ENCODE data around the gene MYBPH.

DNA sequence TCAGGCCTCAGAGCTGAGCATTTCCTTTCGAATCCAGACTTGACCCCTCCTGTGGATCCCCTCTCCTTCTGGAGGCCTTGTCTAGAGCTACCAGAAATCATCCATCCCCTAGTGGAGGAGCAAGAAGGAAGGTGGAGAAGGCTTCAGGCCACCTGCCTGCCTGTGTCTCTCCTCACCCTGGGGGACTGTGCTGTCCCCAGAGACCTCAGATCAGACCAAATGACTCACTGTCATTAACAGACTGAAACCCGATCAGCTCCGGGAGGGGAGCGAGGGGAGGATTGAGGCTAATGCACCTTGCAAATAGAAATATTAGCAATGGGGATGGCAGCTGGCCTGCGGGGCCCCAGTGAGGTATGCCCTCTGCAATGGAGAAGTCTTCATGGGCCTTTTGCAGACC lies 2.1 kb downstream of the MYBPH start:
- TF ChIP-seq POLR2A (IDR thresholded peaks at IDR 0.05; ENCODE audit: low read depth, low read length) (no peak), POLR2AphosphoS5 (IDR thresholded peaks at IDR 0.05; ENCODE audit: low read depth, low read length) (no peak)

Measured in GM12892 (cell line).